ENCODE measurements around the gene VCP.

VCP gene

DNA sequence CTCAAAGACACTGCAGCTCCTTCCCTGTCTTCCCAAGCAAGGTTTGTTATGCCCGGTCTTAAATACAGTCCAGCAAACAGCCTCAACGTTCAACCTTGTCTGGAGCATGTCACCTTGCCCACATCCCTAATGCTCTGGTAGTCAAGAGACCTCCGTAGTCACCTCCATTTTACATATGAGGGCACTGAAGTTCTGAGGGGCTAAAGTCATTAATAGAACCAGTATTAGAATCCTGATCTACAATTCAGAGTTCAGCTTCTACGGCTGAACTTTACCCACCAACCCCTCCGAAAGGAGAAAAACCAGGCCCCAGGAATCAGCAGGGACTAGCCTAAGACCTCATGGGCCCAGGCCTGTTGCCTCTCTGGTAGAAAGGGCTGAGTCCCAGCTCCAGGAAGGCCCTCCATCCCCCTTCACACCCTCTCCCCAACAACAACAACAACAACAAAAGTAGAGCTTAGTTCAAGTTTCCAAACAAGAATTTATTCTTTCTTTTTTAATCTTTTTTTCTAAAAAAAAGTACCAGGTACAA is 31.3 kb upstream of the VCP start:
- DNase-seq (ENCODE audit: low read depth): no peak

DNA sequence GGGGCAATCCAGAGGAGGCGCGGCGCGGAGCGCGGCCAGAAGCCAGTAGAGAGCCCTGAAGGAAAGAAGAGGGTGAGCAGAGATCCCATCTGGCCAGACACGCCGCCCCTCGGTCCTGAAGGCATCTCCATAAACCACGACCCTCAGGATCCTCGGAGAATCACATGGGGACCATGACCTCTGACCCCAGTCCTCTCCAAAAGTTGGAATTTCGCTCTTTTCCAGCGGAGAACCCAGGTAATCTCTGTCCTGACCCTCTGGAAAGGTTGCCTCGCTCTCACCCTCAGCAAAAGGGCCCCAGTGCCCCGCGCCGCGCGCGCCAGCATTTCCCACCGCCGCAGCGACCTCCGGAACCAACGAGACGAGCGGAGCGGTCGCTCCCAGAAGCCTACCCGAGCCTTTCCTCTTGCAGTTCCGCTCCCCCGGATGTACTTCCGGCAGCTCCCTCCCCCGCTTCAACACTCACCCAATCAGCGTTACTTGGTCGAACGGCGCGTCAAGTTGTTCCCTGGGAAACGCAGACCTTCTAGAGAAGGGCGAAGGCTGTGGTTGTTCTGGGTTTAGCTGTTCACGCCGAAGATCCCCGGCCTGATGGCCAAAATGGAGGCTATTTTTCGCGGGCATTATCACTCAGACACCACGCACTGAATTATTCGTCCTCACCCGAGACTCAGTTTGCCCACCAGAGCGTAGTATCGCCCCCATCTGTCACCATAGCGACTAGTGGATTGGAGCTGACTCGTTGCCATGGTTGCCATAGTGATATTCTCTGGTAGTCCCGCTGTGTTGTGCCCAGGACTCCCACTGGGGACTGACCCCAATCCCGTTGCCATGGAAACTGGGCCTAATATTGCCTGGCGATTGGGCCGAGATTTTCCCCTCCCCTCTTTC is 30.6 kb upstream of the VCP start, which contains the start of gene STOML2:
STOML2 (minus strand) TSS at position 363 of the 891 bp plus-strand sequence; CDS start at position 326, 37 bp downstream.
- DNase-seq (ENCODE audit: low read depth): peak; percentile 92

DNA sequence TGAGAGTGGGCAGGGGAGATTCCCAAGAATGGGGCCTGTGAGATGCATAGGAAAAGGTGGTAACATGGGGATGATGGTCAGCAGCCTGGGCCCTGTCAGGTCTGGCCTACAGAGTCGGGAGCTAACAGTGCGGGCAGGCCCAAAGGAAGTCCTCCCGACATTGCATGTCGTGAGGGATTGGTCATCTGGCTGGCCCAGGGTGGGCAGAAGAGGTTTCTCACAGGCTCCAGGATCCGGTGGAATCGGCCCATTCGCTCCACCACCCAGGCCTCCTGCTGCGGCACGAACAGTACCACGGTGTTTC is 30.0 kb upstream of the VCP start:
- DNase-seq (ENCODE audit: low read depth): no peak

DNA sequence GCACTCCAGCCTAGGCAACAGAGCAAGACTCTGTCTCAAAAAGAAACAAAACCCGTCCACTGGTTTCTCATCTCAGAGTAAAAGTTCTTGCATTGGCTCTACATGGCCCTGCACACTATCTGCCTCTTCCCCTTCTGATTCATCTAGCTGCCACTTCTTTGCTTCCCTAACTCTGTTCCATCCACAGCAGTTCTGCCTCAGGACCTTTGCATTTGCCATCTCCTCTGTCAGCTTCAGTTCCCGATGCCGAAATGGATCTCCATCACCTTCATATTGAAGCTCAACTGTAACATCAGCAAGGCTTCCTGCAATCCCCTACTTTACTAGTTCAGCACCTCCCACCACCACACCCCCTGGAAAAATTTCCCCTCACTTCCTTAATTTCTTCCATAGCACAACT is 25.1 kb upstream of the VCP start:
- no peak for DNase-seq (ENCODE audit: low read depth)

DNA sequence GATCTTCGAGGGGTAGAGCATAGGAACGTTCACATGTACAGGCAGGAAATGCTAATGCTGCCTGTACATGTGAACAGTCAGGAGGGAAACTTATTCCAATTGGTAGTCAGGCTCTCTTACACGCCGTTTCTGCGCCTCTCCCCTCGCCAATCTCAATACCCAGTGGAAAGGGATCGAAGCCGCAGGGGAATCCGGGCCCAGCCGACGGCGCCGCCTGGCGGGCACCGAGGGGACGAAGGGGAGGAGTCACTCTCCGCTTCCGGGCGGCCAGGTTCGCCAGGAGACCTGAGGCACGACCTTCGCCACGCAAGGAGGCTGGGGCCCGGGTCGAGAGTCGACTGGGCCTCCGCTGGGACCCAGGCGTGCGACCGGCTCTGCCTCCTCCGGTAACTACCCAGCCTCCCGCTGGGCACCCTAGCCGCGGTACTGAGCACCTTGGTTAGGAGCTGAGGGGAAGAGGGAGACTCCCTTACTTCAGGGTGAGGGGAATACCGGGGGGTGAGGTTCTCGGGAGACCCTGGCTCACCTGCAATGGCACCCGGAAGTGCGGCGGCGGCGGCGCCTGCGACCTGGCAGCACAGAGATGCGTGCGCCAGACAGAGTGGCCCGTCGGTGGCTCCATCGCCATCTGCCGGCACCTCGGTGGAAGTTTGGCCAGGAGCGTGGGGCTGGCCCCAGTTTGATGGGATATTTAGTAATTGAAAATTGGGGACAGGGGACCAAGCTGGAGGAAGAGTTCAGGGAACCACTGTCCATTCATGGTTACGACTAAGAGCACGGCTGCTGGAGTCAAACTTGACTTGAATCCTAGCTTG is 23.8 kb upstream of the VCP start, which contains the start of gene PIGO:
PIGO (minus strand) TSS at position 557 of the 815 bp plus-strand sequence. CDS start 1,026 bp downstream, outside the sequence.
- peak; percentile 87 for DNase-seq (ENCODE audit: low read depth)

DNA sequence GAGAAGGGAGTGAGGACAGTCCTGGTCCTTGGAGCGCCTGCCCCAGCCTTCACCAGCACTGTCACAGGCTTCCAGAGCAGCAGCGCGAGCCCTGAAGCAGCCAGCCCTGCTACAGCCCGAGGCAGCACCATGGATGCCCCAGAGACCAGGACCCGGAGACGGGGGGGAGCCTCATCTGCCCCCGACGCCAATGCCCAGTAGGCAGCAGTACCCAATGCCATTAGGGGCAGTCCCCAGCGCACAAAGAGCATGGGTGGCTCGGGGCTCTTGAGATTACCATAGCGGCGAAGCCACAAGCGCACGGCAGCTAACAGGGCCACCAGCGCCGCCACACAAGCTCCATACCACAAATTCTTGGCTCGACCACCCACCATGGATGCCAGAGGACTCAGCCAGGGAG is 19.1 kb upstream of the VCP start:
- DNase-seq (ENCODE audit: low read depth): no peak

DNA sequence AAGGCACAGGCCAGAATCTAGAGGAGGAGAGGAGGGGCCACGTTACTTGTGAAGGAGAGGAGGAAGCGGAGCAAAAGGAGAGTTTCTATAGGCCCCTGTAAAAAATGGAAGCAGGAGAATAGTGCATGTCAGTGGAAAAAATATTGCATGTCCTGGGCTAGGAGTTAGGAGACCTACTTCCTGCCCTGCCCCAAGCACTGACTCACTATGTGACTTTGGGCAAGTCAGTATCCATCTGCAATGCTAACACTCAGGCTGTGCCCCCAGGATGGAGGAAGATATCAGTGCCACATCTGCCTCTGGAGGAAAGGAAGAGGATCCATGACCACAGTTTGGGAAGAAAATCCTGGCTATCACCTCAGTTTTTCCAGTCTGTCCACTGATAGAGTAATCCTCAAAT is 17.0 kb upstream of the VCP start:
- no peak for DNase-seq (ENCODE audit: low read depth)

DNA sequence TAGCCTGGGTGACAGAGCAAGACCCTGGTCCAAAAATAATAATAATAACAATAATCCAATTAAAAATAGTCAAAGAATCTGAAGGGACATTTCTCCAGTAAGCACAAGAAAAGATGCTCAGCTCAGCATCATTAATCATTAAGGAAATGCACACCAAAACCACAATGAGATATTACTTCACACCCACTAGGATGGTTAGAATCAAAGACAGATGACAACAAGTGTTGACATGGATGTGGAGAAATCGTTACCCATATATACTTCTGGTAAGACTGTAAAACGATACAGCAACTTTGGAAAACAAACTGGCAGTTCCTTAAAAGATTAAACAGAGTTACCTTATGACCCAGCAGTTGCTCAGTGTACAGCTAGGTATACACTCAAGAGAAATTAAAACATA is 12.7 kb upstream of the VCP start:
- no peak for DNase-seq (ENCODE audit: low read depth)

DNA sequence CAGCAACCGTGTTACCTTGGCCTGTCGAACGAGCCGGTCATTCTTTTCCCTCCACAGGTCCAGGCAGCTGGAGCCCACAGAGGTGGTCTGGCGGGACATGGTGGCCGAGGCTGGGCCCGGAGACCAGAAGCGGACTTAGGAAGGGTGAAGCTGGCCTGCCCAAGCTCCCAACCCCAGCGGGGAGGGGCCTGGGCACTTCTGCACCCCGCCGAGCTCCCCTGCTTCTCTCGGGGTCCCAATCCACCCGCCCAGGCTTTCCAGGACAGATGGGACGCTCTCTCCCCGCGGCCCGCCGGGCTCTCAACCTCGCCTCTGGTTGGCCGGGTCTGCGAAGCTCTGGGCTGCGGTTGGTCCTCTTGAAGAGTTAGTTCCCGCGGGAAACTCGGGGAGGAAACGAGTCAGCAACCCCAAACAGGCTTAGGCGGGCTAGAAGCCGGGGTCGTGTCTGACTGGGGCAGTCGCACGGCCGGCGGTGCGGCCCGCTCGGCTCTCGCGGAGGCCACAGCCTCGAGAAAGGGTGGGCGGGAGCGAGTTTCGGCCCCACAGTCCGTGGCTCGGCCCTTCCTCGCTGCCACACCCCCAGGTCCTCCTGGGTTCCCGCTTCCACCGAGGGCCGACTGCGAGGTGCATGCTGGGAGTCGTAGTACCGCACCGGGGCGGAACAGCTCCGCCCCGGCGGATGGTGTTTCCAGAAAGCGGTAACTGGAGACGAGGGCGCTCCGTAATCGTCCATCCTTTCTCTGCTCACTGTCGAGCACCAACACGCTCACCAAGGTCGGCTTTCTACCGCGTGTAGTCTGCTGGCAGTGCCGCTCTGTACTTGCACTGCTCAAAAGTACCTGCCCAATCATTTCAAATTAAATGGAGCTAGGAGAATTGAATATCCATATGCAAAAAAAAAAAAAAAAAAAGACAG is 7.3 kb upstream of the VCP start, which contains the start of gene FANCG:
FANCG (minus strand) TSS at position 517 of the 916 bp plus-strand sequence; CDS start at position 99, 418 bp downstream.
- peak; percentile 80 for DNase-seq (ENCODE audit: low read depth)

DNA sequence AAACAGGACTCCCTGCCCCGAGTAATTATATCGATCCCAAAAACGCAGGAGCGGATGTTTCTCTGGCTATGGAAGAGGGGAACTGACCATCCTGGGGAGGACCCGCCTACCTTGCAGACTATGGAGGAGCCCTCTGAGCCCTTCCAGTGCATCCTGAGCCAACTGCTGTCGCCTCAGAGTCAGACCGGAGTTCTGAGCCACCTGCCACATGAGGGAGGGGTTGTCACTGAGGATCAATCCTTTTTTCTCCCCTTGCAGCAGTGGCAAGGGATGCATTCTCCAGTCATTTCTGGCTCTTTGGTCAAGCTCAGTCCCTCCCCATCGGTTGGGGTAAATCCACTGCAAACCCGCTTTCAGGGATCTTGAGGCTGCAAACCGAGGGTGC is 6.6 kb upstream of the VCP start:
- no peak for DNase-seq (ENCODE audit: low read depth)

DNA sequence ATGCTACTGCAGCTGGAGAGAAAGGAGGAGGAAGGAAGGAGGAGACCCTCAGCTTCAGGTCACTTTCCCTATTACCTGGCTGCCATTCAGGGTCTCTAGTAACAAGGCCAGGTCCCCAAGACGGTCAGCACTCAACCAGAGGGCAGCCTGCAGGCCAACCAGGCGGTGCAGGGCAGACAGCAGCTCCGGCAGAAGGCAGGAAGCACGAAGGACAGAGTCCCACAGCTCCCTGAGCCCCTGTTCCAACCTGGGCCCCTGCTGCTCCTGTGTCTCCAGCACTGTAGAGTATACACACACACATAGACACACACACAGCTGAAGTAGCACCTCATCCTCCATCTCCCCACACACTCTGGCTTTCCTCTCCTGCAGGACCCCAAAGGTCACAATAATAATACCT is 5.6 kb upstream of the VCP start:
- no peak for DNase-seq (ENCODE audit: low read depth)

DNA sequence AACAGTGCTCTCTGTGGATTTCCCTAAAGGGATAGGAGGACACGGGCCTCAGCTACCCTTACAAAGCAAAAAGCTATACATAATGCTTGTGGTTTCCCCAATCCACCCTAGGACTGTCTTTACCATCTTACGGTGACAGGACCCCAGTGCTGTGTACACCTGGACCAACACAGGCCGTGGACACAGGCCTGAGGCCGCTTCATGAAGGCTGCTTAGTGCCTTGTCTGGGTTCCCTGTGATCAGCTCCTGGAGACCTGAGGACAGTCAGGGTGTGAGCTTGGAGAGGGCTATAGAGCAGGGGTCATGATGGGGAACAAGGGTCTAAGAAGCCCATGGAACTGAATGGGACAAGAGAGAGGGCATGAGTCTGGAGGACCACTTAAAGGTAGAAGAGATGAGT is 4.4 kb upstream of the VCP start:
- DNase-seq (ENCODE audit: low read depth): no peak

DNA sequence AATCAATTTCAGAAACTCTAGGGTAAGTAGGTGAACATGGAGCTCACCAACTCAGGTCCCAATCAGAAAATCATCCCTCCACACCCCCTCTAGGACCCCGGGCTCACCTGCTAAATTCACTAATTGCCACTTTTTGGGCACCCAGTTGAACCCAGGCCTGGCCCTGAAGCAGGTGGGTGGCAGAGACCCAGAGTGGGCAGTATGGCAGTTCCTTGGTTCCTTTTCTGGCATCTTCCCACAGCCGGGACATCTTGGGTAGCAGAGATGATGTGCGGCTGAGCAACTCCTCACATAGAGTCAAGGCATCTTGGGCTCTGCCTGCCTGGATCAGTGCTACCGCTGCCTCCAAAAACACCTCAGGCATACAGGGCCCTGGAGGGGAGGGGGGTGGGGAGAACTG is 2.9 kb upstream of the VCP start:
- DNase-seq (ENCODE audit: low read depth): no peak

DNA sequence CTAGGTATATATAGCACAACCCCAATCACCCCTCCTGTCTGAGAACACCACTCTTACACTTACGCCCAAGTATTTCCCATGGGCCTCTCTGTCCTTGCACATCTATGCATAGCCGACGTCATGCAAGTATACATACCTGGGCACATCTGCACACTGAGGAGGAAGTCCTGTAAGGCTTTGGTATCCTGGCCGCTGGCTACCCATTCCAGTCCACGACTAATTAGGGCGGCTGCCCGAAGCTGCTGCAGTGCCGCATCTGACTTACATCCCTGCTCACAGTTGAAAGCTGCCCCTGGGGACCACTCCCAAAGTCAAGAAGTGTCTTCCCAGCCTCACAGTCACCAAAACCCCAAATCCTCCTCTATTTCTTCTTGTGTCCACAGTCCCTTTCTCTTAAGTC is 2.4 kb upstream of the VCP start:
- DNase-seq (ENCODE audit: low read depth): no peak

DNA sequence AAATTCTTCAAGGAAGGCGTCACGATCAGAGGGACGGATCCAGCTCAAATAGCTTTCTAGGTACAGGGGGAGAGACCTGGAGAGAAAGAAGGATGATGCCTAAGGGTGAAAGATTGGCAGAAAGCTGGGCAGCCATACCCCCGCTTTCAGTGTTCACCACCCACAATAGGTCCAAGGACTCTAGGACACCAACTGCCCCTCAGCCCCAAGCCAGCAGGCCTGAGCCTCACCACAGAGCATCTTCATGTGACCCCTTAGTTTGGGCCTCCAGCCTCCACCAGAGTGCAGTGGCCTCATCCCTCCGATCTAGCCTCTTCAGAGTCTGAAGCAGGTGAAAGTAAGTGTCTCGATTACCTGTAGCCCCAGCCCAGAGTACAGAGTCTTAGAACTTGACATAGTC is 1.7 kb upstream of the VCP start:
- DNase-seq (ENCODE audit: low read depth): no peak

DNA sequence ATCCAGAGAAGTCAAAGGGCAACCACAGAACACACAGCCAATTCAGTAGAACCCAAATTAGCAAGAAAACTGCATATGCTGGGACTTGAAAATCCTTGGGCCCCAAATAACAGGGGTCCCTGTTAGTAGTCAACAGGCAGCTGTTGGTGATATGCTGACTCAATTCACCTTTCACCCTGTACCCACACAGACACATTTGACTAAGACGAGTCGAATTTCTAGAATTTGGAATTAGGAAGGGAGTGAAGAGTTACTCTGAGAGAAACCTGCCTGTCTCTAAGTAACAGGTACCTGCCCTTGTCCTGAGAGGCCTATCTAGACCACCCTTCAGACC is 821 bp upstream of the VCP start:
- no peak for DNase-seq (ENCODE audit: low read depth)

DNA sequence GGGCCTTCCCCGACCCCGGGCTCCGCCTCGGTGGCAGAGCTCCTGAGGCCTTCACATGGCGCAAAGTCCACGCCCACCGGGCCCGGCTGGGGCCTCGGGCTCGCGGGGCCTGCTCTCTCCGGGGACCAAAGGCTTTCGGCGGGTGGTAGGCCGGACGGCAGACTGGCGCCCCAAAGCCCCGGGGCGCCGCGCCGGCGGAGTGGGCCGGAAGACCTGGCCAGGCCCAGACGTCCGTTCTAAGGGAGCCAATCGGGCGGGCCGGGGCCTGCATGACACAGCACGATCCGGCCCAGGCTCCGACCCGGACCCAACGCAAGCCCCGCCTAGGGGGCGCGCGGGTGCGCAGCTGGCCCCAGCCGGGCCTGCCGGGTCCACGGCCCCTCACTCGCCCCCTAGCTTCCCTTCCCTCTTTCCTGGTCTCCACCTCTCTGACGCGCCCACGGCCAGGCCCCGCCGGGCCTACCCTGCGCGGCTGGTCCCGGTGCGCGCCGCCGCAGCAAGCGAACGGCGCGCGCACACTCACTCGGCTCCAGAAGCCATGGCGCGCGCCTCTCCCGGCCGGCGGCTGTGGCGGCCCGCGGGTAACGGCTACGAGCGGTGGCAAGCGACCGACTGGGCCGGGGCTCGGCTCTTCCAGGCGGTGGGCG is 488 bp downstream of the VCP start:
- peak; percentile 66 for DNase-seq (ENCODE audit: low read depth)

DNA sequence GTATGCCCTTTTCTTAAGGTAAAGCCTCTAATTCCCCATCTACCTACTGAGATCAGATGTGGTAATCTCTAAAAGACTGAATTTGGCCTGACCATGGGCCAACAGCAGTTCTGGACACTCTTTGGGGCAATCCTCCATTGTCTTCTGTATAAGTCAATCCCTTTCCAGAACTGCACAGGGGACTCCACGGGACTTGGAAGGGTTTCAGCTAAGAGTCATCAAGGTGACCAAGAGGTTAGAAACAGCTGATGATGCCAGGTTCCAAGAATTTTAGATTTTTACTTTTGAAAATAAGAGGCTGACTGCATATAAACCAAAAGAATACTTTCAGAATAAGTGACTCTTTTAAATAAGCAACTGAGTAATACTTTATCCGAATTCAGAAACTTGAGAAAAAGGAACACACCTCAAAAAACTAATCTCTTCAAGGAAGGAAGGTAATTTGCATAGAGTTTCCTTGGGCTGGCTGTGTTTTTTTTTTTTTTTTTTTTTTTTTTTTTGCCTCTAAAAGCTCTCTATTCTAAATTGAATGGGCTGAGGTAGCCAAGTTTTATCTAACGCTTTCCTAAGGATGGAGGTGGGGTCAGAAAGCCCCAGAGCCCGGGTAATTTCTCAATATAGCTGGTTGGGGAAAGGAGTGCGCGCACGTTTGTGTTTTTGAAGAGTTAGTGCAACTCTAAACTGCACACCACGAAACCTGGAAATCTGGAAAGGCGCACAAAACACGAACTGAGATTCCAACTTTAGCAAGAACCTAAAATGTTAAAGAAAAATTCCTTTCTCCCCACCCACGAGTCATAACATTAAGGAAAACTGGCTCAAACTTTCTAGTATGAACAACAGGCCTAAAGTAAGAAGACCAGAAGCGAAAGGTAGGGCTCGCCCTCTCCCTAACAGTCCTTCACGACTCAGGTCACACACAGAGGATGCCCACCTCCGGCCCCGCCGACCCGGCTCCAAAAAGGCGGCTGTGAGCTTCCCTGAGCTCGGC is 1.3 kb downstream of the VCP start:
- no peak for DNase-seq (ENCODE audit: low read depth)

DNA sequence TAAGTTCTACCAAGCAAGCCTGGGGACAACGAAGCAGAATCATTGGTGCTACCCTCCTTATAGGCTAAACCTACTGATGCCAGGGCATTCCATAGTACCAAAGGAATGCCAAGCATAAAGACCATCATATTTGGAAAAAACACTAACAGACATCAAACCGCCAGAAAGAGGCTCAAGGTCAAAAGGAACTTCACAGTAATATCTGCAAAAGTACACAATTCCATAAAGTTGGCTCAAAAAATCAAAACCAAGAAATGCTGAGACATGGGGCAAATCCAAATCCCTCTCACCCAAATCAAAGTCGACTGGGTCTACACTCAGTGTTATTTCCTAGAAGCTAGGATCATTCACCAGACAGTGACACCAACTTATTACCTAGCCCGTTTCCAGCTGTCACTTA is 3.4 kb downstream of the VCP start:
- DNase-seq (ENCODE audit: low read depth): no peak

DNA sequence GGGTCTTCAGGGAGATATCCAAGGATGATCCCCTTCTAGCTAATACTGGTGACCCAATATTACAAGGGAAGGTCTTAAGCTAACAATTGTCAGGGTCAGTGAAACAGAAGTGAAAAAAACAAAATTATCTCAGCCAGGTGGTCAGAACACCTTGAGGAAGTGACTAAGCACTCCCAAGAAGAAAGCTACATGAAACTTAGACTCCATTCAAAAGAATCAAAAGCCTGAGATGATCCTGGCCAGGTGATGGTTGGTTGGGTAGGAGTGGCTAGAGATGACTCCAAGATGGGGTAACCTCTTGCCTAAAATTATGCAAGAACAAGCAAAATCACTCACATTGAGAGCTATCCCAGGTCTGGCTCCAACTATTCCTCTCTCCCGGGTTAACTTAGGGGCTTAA is 5.4 kb downstream of the VCP start:
- DNase-seq (ENCODE audit: low read depth): no peak
